ENCODE measurements around the gene IL17RE.
A peak's percentile ranks its signal among the peaks of the same experiment; 100 is the strongest.

The IL17RE gene

DNA sequence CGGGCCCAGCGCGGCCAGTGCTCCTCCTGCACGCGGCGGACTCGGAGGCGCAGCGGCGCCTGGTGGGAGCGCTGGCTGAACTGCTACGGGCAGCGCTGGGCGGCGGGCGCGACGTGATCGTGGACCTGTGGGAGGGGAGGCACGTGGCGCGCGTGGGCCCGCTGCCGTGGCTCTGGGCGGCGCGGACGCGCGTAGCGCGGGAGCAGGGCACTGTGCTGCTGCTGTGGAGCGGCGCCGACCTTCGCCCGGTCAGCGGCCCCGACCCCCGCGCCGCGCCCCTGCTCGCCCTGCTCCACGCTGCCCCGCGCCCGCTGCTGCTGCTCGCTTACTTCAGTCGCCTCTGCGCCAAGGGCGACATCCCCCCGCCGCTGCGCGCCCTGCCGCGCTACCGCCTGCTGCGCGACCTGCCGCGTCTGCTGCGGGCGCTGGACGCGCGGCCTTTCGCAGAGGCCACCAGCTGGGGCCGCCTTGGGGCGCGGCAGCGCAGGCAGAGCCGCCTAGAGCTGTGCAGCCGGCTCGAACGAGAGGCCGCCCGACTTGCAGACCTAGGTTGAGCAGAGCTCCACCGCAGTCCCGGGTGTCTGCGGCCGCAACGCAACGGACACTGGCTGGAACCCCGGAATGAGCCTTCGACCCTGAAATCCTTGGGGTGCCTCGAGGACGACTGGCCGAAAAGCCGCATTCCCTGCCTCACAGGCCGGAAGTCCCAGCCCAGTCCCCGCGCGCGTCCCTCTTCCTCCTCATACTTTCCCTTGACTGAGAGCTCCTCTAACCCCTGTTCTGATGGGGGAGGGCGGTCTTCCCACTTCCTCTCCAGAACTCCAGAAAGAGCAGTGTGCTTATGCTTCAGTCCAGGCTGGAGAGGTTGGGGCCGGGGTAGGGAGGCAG, 12.8 kb downstream of the IL17RE start:
- Histone ChIP-seq H3K27ac (no peak overlapping the region), H3K9me3 (ENCODE audit: low read depth, low read length) (no peaks in the 10 kb centered on the region), H3K9ac (ENCODE audit: insufficient read length) (no peak overlapping the region), H3K36me3 (ENCODE audit: insufficient read depth, low read length) (no peaks in the 10 kb centered on the region), H3K4me3 (peak overlapping the region; percentile 59)
- TF ChIP-seq POLR2AphosphoS5 (IDR thresholded peaks at IDR 0.05; ENCODE audit: borderline replicate concordance, low read depth, low read length): peak; percentile 25; the same call in 1 of the 2 replicates
- no peak for TF ChIP-seq EZH2 (IDR thresholded peaks at IDR 0.05)
- TF ChIP-seq FOXP2 (optimal IDR thresholded peaks at IDR 0.05; ENCODE audit: control extremely low read depth, extremely low read length, insufficient read depth): no peak
- DNase-seq (ENCODE audit: low read depth, low spot score): no peak

DNA sequence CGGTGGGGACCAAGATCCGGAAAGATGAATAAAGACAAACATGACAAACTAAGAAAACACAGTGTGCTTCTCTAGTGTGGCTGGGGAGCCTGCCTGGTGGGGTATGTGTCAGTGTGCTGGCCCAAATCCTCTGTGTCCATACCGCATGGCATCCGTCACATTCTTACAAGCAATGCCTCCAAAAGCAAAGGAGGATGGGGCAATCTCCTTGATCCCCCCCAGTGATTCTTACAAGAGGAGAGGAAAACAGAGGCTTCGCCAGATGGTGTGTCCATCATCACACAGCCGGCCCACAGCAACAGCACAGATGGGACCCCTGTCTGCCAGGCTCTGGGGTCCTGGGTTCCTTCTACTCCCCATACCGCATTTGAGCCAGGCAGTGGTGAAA, 13.7 kb downstream of the IL17RE start:
- Histone ChIP-seq H3K9ac (ENCODE audit: insufficient read length) (no peak overlapping the region), H3K36me3 (ENCODE audit: insufficient read depth, low read length) (no peaks in the 10 kb centered on the region), H3K4me3 (no peak overlapping the region), H3K9me3 (ENCODE audit: low read depth, low read length) (no peaks in the 10 kb centered on the region), H3K27ac (no peak overlapping the region)
- TF ChIP-seq POLR2AphosphoS5 (IDR thresholded peaks at IDR 0.05; ENCODE audit: borderline replicate concordance, low read depth, low read length): no peak
- no peak for TF ChIP-seq EZH2 (IDR thresholded peaks at IDR 0.05)
- TF ChIP-seq FOXP2 (optimal IDR thresholded peaks at IDR 0.05; ENCODE audit: control extremely low read depth, extremely low read length, insufficient read depth): no peak
- no peak for DNase-seq (ENCODE audit: low read depth, low spot score)

- Histone ChIP-seq H3K36me3 (ENCODE audit: insufficient read depth, low read length) (no peaks in the 10 kb centered on the region), H3K9me3 (ENCODE audit: low read depth, low read length) (no peaks in the 10 kb centered on the region), H3K9ac (ENCODE audit: insufficient read length) (no peak within 1 kb of the TSS), H3K27ac (no peak within 1 kb of the TSS), H3K4me3 (peak within 1 kb of the TSS; percentile 59)
- no peak for DNase-seq (ENCODE audit: low read depth, low spot score)
- TF ChIP-seq EZH2 (IDR thresholded peaks at IDR 0.05) (no peak), FOXP2 (optimal IDR thresholded peaks at IDR 0.05; ENCODE audit: control extremely low read depth, extremely low read length, insufficient read depth) (no peak), POLR2AphosphoS5 (IDR thresholded peaks at IDR 0.05; ENCODE audit: borderline replicate concordance, low read depth, low read length) (no peak)
These were observed 14.4 kb downstream of the IL17RE start, which contains the start of gene IL17RC for GRCh38 chr3:9916734-9917680. Gene IL17RC (plus strand): TSS chr3:9917098. CDS start chr3:9917316, 218 bp downstream.

- no peaks in the 10 kb centered on the region for H3K36me3 ChIP-seq (ENCODE audit: insufficient read depth, low read length)
- H3K9ac ChIP-seq (ENCODE audit: insufficient read length): no peak overlapping the region
- no peak for DNase-seq (ENCODE audit: low read depth, low spot score)
- H3K27ac ChIP-seq: no peak overlapping the region
- no peak for TF ChIP-seq POLR2AphosphoS5 (IDR thresholded peaks at IDR 0.05; ENCODE audit: borderline replicate concordance, low read depth, low read length)
- no peak for TF ChIP-seq EZH2 (IDR thresholded peaks at IDR 0.05)
- no peak for TF ChIP-seq FOXP2 (optimal IDR thresholded peaks at IDR 0.05; ENCODE audit: control extremely low read depth, extremely low read length, insufficient read depth)
- H3K4me3 ChIP-seq: no peak overlapping the region
- no peaks in the 10 kb centered on the region for H3K9me3 ChIP-seq (ENCODE audit: low read depth, low read length)
These were observed 15.2 kb downstream of the IL17RE start for GRCh38 chr3:9917820-9918219.

DNA sequence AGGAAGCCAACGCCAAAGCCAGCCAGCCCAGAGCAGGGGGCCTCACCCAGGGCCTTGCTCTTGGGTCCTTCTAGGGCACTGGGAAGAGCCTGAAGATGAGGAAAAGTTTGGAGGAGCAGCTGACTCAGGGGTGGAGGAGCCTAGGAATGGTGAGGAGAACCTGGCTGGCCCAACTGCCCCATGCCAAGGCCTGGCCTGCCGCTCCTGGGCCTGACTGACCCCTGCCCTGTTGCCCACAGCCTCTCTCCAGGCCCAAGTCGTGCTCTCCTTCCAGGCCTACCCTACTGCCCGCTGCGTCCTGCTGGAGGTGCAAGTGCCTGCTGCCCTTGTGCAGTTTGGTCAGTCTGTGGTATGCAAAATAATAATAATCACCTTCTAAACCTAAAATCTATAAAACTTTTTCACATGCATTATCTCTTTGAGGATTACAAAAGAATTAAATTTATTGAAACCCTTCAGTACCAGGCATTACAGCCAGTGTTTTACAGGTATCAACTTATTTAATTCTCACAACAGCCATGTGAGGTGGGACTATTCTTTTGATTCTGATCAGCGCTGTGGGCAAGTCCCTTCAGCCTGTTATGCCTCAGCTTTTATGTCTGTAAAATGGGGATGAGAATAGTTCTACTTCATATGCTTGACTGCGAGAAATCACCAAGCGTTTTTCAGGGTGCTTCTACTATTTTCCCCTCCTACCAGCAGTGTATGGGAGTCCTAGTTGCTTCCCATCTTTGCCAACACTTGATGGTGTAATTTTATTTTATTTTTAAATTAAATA, 15.8 kb downstream of the IL17RE start:
- no peak overlapping the region for H3K4me3 ChIP-seq
- no peaks in the 10 kb centered on the region for H3K36me3 ChIP-seq (ENCODE audit: insufficient read depth, low read length)
- H3K9ac ChIP-seq (ENCODE audit: insufficient read length): no peak overlapping the region
- no peak for DNase-seq (ENCODE audit: low read depth, low spot score)
- TF ChIP-seq FOXP2 (optimal IDR thresholded peaks at IDR 0.05; ENCODE audit: control extremely low read depth, extremely low read length, insufficient read depth) (no peak), EZH2 (IDR thresholded peaks at IDR 0.05) (no peak), POLR2AphosphoS5 (IDR thresholded peaks at IDR 0.05; ENCODE audit: borderline replicate concordance, low read depth, low read length) (no peak)
- H3K9me3 ChIP-seq (ENCODE audit: low read depth, low read length): no peaks in the 10 kb centered on the region
- no peak overlapping the region for H3K27ac ChIP-seq

GRCh38 chr3:9928158-9928557, 25.5 kb downstream of the IL17RE start:
- Histone ChIP-seq H3K9ac (ENCODE audit: insufficient read length) (no peak overlapping the region), H3K9me3 (ENCODE audit: low read depth, low read length) (no peaks in the 10 kb centered on the region), H3K27ac (no peak overlapping the region), H3K36me3 (ENCODE audit: insufficient read depth, low read length) (no peaks in the 10 kb centered on the region), H3K4me3 (no peak overlapping the region)
- no peak for DNase-seq (ENCODE audit: low read depth, low spot score)
- TF ChIP-seq FOXP2 (optimal IDR thresholded peaks at IDR 0.05; ENCODE audit: control extremely low read depth, extremely low read length, insufficient read depth): no peak
- TF ChIP-seq POLR2AphosphoS5 (IDR thresholded peaks at IDR 0.05; ENCODE audit: borderline replicate concordance, low read depth, low read length): no peak
- no peak for TF ChIP-seq EZH2 (IDR thresholded peaks at IDR 0.05)

GRCh38 chr3:9930804-9931418, 28.3 kb downstream of the IL17RE start:
- H3K4me3 ChIP-seq: no peak overlapping the region
- H3K9ac ChIP-seq (ENCODE audit: insufficient read length): no peak overlapping the region
- H3K27ac ChIP-seq: no peak overlapping the region
- DNase-seq (ENCODE audit: low read depth, low spot score): no peak
- no peak for TF ChIP-seq FOXP2 (optimal IDR thresholded peaks at IDR 0.05; ENCODE audit: control extremely low read depth, extremely low read length, insufficient read depth)
- TF ChIP-seq POLR2AphosphoS5 (IDR thresholded peaks at IDR 0.05; ENCODE audit: borderline replicate concordance, low read depth, low read length): no peak
- no peak for TF ChIP-seq EZH2 (IDR thresholded peaks at IDR 0.05)
- no peaks in the 10 kb centered on the region for H3K36me3 ChIP-seq (ENCODE audit: insufficient read depth, low read length)
- no peaks in the 10 kb centered on the region for H3K9me3 ChIP-seq (ENCODE audit: low read depth, low read length)

Measured in SK-N-MC (cell line).